Neural progenitor cell (in vitro differentiated cells): ENCODE data around the gene RGL2.

Experiments
- CTCF ChIP-seq: fragments of 200-600 bp; sonication (generic); IDR thresholded peaks from 2 replicates; pipeline ENCODE4 v1.5.1; 2017; ENCODE audit warnings: antibody characterized with exemption, mild to moderate bottlenecking
- EZH2 ChIP-seq: fragments of 200-600 bp; sonication (generic); IDR thresholded peaks from 2 replicates; pipeline ENCODE4 v1.6.1; 2017; ENCODE audit warnings: antibody characterized with exemption, mild to moderate bottlenecking, moderate library complexity
- EZH2phosphoT487 ChIP-seq: fragments of 200-600 bp; sonication (generic); IDR thresholded peaks from 2 replicates; pipeline ENCODE4 v1.6.1; 2017; ENCODE audit warnings: antibody characterized with exemption

- peak; percentile 52 for TF ChIP-seq CTCF
- TF ChIP-seq EZH2: no peak
- no peak for TF ChIP-seq EZH2phosphoT487
Measured at GRCh38 chr6:33279971-33280511, 18.7 kb downstream of the RGL2 start.
